ENCODE data around the gene CALCB. TPM values are rescaled to one million over a fixed set of nuclear protein-coding genes. Genes with fewer than 3 reads are reported as not detected.

The CALCB gene
- total RNA-seq, 4 donors from 2014 or later = not detected

DNA sequence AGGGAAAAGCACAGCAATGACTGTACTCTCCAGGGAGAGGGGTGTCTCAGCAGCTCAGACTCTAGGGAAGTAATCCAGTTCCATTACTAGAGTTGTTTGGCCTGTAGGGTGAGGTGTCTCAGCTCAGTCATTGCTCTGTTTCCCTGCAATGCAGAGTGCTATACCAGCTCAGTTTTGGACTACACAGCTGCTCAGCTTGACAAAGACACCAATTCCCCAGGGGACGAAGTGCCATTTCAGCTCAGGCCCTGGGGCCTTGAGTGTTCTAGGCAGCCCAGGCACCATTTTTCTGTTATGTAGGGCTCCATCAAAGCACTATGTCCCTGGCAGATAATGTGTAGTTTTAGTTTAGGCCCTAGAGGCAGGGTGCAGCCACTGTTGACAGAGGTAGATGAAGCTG, 18.2 kb downstream of the CALCB start:
- WGBS, 2 donors = 70 to 86% methylated on average over 1 of the region's 1 CpG
- no peak for DNase-seq (ENCODE audit: low spot score in 2 of 2)
- TF ChIP-seq POLR2A (IDR thresholded peaks at IDR 0.05) = no peak
- TF ChIP-seq, protein P1, sequence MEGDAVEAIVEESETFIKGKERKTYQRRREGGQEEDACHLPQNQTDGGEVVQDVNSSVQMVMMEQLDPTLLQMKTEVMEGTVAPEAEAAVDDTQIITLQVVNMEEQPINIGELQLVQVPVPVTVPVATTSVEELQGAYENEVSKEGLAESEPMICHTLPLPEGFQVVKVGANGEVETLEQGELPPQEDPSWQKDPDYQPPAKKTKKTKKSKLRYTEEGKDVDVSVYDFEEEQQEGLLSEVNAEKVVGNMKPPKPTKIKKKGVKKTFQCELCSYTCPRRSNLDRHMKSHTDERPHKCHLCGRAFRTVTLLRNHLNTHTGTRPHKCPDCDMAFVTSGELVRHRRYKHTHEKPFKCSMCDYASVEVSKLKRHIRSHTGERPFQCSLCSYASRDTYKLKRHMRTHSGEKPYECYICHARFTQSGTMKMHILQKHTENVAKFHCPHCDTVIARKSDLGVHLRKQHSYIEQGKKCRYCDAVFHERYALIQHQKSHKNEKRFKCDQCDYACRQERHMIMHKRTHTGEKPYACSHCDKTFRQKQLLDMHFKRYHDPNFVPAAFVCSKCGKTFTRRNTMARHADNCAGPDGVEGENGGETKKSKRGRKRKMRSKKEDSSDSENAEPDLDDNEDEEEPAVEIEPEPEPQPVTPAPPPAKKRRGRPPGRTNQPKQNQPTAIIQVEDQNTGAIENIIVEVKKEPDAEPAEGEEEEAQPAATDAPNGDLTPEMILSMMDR (IDR thresholded peaks at IDR 0.05) = no peak
- intact Hi-C loops (cut with DNase I; ENCODE audit: low total_unique reads) = no loop called here
- H3K4me3 ChIP-seq (ENCODE audit: low read depth, poor library complexity, severe bottlenecking) = no peak overlapping the region

DNA sequence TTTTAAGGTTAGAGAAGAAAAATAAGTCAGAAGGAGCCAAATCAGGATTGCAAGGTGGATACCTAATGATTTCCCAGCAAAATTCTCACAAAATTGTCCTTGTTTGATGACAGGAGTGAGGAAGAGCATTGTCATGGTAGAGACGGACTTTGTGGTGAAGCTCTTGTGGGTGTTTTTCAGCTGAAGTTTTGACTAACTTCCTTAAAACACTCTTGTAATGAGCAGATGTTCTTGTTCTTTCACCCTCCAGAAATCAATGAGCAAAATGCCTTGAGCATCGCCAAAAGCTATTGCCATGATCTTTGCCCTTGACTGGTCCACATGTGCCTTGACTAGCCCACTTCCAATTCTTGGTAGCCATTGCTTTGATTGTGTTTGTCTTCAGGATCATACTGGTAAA, 20.0 kb downstream of the CALCB start:
- 78% methylated on average over 2 of the region's 2 CpGs for WGBS, 2 donors

DNA sequence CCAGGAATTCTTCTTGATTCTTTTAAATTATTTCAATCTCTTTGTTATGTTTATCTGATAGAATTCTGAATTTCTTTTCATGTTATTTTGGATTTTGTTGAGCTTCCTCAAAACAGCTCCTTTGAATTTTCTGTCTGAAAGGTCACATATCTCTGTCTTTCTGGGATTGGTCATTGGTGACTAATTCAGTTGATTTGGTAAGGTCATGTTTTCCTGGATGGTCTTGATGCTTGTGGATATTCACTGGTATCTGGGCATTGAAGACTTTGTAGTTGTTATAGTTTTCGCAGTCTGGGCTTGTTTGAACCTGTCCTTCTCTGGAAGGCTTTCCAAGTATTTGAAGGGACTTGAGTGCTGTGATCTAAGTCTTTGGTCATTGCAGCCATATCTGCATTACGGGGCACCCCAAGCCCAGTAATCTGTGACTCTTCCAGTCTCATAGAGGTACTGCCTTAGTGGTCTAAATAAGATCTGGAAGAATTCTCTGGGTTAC, 22.4 kb downstream of the CALCB start:
- no peak for DNase-seq (ENCODE audit: low spot score in 2 of 2)
- no peak overlapping the region for H3K4me3 ChIP-seq (ENCODE audit: low read depth, poor library complexity, severe bottlenecking)
- intact Hi-C loops (cut with DNase I; ENCODE audit: low total_unique reads) = no loop called here
- WGBS, 2 donors = 74 to 78% methylated on average over 2 of the region's 2 CpGs
- TF ChIP-seq, protein P1 (IDR thresholded peaks at IDR 0.05) = no peak
- no peak for TF ChIP-seq POLR2A (IDR thresholded peaks at IDR 0.05)

More for the DNA sequence above, 20.0 kb downstream of the CALCB start:
- TF ChIP-seq POLR2A (IDR thresholded peaks at IDR 0.05) = no peak
- TF ChIP-seq, protein P1 (IDR thresholded peaks at IDR 0.05) = no peak
- intact Hi-C loops (cut with DNase I; ENCODE audit: low total_unique reads) = no loop called here
- DNase-seq (ENCODE audit: low spot score in 2 of 2) = no peak
- no peak overlapping the region for H3K4me3 ChIP-seq (ENCODE audit: low read depth, poor library complexity, severe bottlenecking)

DNA sequence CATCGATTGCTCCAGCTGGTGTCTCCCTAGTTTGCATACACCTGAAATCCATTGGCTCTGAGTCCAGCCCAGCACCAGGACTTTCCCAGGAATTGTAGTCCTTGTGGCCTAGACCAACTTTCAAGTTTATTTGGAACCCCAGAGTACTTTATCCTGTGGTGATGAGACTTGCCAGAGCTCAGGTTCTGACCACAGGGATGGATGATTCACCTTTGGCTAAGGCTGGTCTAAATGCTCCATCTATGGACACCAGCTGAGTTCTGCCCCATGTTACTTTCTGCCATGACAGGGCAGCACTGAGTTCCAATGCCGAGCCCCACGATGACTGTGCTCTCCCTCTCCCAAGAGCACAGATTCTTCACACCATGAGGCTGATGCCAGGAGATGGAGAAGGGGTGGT, 24.0 kb downstream of the CALCB start:
- H3K4me3 ChIP-seq (ENCODE audit: low read depth, poor library complexity, severe bottlenecking) = no peak overlapping the region
- DNase-seq (ENCODE audit: low spot score in 2 of 2) = no peak
- intact Hi-C loops (cut with DNase I; ENCODE audit: low total_unique reads) = no loop called here
- TF ChIP-seq POLR2A (IDR thresholded peaks at IDR 0.05) = no peak
- TF ChIP-seq, protein P1 (IDR thresholded peaks at IDR 0.05) = no peak
- WGBS, 2 donors = 92 to 95% methylated on average over 3 of the region's 3 CpGs

DNA sequence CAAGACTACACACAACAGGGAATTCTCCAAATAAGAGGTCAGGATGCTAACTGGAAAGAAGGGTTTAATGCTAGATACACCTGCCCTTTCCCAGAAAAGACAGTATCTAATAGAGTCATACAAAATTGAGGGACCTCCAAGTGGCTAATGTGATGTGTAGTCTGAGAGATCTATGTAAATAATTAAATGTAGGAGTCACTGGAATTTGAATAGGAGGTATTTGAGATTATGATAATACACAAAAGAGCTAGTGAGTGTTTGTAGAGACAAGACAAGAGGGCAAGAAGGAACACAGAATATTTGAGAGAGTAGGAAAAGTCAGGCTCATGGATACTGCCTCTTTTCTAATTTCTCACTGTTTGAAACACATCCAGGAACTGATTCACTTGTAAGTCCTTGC, 25.9 kb downstream of the CALCB start:
- intact Hi-C loops (cut with DNase I; ENCODE audit: low total_unique reads) = no loop called here
- DNase-seq (ENCODE audit: low spot score in 2 of 2) = no peak
- no peak overlapping the region for H3K4me3 ChIP-seq (ENCODE audit: low read depth, poor library complexity, severe bottlenecking)
- TF ChIP-seq POLR2A (IDR thresholded peaks at IDR 0.05) = no peak
- TF ChIP-seq, protein P1 (IDR thresholded peaks at IDR 0.05) = no peak

DNA sequence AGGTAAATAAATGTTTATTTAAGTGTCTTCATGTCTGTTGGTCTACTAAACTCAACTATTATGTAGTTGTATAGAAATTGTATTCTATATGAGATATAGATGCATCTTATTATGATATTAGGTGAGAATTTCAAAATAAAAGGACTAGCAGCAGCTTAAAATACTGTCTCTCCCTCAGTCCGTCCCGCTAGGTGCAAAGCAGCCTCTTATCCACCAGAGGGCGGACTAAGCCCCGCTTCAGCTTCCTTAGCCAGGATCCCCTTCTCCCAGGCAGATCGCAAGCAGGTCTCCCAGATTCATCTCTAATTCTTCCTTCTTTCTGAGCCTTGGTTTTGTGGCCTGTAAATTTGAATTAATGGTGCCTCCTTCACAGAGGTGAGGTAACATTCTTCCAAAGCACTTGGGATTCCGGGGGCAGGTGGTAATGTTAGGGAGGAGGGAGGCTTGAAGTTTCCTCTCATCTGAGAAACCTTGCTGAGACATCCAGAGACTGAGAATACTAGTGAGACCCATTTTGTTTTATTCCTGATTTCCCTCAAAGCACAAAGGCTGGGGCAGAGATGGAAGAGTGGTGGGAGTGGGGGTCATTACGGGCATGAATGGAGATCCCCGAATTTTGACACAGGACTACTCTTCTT, 27.8 kb downstream of the CALCB start:
- 24 to 27% methylated on average over 8 of the region's 8 CpGs for WGBS, 2 donors
- intact Hi-C loops (cut with DNase I; ENCODE audit: low total_unique reads) = no loop called here

More for the DNA sequence above, 27.8 kb downstream of the CALCB start:
- TF ChIP-seq, protein P1 (IDR thresholded peaks at IDR 0.05) = no peak
- TF ChIP-seq POLR2A (IDR thresholded peaks at IDR 0.05) = no peak
- H3K4me3 ChIP-seq (ENCODE audit: low read depth, poor library complexity, severe bottlenecking) = no peak overlapping the region
- DNase-seq (ENCODE audit: low spot score in 2 of 2) = peak in 1 of 2 donors; percentile 29

Measured in lower leg skin (tissue), 4 donors.